Measurements from ENCODE around the gene FOXR1.

DNA sequence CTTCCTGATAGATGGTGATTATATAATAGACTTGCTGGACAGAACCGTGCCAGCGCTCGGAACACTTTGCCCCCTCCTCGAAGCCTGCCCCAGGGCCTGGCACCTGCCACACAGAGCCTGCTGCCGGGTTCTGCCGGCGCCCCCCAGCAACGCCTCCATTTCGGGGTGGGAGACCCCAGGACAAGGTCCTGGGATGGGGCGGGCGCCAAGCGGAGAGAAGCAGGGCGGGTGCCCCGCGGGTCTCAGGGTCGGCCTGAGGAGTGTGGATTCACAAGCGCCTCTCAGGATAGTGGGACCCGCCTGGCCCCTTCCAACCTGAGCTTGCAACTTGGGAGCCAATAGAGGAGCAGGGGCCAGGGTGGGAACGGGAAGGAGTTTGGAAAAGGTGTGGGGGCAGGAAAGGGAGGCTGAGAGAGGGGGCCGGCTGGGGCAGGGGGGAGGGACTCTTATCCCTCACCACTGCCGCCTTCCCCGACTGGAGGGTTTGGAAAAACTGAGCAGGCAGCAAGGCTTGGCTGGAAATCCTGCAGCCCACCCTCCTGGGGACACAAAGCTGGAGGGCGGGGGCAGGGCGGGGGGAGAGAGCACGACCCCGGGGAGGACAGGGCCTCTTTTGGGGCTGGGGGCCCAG lies 42.6 kb upstream of the FOXR1 start:
- TF ChIP-seq YY1 (tag by site-specific recombination; IDR thresholded peaks at IDR 0.05) (no peak), KLF10 (tag by site-specific recombination; IDR thresholded peaks at IDR 0.05) (no peak), ZNF529 (tag by site-specific recombination; IDR thresholded peaks at IDR 0.05; ENCODE audit: insufficient replicate concordance) (no peak), ZNF610 (tag by site-specific recombination; IDR thresholded peaks at IDR 0.05; ENCODE audit: borderline replicate concordance) (no peak), KLF16 (tag by site-specific recombination; IDR thresholded peaks at IDR 0.05) (no peak)
- TF ChIP-seq, protein P1, sequence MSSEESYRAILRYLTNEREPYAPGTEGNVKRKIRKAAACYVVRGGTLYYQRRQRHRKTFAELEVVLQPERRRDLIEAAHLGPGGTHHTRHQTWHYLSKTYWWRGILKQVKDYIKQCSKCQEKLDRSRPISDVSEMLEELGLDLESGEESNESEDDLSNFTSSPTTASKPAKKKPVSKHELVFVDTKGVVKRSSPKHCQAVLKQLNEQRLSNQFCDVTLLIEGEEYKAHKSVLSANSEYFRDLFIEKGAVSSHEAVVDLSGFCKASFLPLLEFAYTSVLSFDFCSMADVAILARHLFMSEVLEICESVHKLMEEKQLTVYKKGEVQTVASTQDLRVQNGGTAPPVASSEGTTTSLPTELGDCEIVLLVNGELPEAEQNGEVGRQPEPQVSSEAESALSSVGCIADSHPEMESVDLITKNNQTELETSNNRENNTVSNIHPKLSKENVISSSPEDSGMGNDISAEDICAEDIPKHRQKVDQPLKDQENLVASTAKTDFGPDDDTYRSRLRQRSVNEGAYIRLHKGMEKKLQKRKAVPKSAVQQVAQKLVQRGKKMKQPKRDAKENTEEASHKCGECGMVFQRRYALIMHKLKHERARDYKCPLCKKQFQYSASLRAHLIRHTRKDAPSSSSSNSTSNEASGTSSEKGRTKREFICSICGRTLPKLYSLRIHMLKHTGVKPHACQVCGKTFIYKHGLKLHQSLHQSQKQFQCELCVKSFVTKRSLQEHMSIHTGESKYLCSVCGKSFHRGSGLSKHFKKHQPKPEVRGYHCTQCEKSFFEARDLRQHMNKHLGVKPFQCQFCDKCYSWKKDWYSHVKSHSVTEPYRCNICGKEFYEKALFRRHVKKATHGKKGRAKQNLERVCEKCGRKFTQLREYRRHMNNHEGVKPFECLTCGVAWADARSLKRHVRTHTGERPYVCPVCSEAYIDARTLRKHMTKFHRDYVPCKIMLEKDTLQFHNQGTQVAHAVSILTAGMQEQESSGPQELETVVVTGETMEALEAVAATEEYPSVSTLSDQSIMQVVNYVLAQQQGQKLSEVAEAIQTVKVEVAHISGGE (tag by site-specific recombination; conservative IDR thresholded peaks at IDR 0.05; ENCODE audit: low read depth), result no peak
- TF ChIP-seq, protein P2, sequence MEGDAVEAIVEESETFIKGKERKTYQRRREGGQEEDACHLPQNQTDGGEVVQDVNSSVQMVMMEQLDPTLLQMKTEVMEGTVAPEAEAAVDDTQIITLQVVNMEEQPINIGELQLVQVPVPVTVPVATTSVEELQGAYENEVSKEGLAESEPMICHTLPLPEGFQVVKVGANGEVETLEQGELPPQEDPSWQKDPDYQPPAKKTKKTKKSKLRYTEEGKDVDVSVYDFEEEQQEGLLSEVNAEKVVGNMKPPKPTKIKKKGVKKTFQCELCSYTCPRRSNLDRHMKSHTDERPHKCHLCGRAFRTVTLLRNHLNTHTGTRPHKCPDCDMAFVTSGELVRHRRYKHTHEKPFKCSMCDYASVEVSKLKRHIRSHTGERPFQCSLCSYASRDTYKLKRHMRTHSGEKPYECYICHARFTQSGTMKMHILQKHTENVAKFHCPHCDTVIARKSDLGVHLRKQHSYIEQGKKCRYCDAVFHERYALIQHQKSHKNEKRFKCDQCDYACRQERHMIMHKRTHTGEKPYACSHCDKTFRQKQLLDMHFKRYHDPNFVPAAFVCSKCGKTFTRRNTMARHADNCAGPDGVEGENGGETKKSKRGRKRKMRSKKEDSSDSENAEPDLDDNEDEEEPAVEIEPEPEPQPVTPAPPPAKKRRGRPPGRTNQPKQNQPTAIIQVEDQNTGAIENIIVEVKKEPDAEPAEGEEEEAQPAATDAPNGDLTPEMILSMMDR (tag by site-specific recombination; IDR thresholded peaks at IDR 0.05), result no peak
- TF ChIP-seq, protein P3, sequence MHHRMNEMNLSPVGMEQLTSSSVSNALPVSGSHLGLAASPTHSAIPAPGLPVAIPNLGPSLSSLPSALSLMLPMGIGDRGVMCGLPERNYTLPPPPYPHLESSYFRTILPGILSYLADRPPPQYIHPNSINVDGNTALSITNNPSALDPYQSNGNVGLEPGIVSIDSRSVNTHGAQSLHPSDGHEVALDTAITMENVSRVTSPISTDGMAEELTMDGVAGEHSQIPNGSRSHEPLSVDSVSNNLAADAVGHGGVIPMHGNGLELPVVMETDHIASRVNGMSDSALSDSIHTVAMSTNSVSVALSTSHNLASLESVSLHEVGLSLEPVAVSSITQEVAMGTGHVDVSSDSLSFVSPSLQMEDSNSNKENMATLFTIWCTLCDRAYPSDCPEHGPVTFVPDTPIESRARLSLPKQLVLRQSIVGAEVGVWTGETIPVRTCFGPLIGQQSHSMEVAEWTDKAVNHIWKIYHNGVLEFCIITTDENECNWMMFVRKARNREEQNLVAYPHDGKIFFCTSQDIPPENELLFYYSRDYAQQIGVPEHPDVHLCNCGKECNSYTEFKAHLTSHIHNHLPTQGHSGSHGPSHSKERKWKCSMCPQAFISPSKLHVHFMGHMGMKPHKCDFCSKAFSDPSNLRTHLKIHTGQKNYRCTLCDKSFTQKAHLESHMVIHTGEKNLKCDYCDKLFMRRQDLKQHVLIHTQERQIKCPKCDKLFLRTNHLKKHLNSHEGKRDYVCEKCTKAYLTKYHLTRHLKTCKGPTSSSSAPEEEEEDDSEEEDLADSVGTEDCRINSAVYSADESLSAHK (tag by site-specific recombination; IDR thresholded peaks at IDR 0.05), result no peak
- TF ChIP-seq, protein P4, sequence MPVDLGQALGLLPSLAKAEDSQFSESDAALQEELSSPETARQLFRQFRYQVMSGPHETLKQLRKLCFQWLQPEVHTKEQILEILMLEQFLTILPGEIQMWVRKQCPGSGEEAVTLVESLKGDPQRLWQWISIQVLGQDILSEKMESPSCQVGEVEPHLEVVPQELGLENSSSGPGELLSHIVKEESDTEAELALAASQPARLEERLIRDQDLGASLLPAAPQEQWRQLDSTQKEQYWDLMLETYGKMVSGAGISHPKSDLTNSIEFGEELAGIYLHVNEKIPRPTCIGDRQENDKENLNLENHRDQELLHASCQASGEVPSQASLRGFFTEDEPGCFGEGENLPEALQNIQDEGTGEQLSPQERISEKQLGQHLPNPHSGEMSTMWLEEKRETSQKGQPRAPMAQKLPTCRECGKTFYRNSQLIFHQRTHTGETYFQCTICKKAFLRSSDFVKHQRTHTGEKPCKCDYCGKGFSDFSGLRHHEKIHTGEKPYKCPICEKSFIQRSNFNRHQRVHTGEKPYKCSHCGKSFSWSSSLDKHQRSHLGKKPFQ (tag by site-specific recombination; IDR thresholded peaks at IDR 0.05), result no peak
- TF ChIP-seq, protein P5, sequence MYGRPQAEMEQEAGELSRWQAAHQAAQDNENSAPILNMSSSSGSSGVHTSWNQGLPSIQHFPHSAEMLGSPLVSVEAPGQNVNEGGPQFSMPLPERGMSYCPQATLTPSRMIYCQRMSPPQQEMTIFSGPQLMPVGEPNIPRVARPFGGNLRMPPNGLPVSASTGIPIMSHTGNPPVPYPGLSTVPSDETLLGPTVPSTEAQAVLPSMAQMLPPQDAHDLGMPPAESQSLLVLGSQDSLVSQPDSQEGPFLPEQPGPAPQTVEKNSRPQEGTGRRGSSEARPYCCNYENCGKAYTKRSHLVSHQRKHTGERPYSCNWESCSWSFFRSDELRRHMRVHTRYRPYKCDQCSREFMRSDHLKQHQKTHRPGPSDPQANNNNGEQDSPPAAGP (tag by site-specific recombination; IDR thresholded peaks at IDR 0.05), result no peak

Measured in HEK293 (cell line).